GM21825 (cell line): ENCODE measurements around the gene ASTL.
"Not testable (repeated sequence)": the region's sequence is repeated elsewhere in the genome, so short reads cannot be mapped to it uniquely, and the experiment has no call there.

Experiments
- ATAC-seq: cut with Tn5 transposase; IDR thresholded peaks from one replicate; pipeline ENCODE4 v1.9.1; 2021; ENCODE audit warnings: mild to moderate bottlenecking, moderate library complexity; ENCODE audit not compliant: unreplicated experiment

The ASTL gene

GRCh38 chr2:96138179-96139145 lies at the start of gene ASTL:
ASTL (minus strand) TSS chr2:96138502; CDS start chr2:96138436, 66 bp downstream.
- ATAC-seq: peak; percentile 28

- ATAC-seq: no peak
Measured at GRCh38 chr2:96186562-96186961, 48.3 kb upstream of the ASTL start.

GRCh38 chr2:96185516-96185915 lies 47.2 kb upstream of the ASTL start:
- ATAC-seq: no peak

GRCh38 chr2:96184989-96185388 lies 46.7 kb upstream of the ASTL start:
- no peak for ATAC-seq

- ATAC-seq: no peak
Measured at GRCh38 chr2:96184188-96184587, 45.9 kb upstream of the ASTL start.

- no peak for ATAC-seq
Measured at GRCh38 chr2:96181529-96181928, 43.2 kb upstream of the ASTL start.

GRCh38 chr2:96180521-96180920 lies 42.2 kb upstream of the ASTL start:
- ATAC-seq: no peak

- ATAC-seq: no peak
Measured at GRCh38 chr2:96180002-96180401, 41.7 kb upstream of the ASTL start.

- ATAC-seq: no peak
Measured at GRCh38 chr2:96176661-96177060, 38.4 kb upstream of the ASTL start.

- ATAC-seq: no peak
Measured at GRCh38 chr2:96175951-96176350, 37.6 kb upstream of the ASTL start.

- peak; percentile 68 for ATAC-seq
Measured at GRCh38 chr2:96174251-96175144, 36.2 kb upstream of the ASTL start.

GRCh38 chr2:96171831-96172230 lies 33.5 kb upstream of the ASTL start:
- no peak for ATAC-seq

GRCh38 chr2:96170626-96171025 lies 32.3 kb upstream of the ASTL start:
- ATAC-seq: no peak

GRCh38 chr2:96169868-96170507 lies 31.7 kb upstream of the ASTL start:
- no peak for ATAC-seq

- ATAC-seq: no peak
Measured at GRCh38 chr2:96167407-96168013, 29.2 kb upstream of the ASTL start.

GRCh38 chr2:96164459-96165184 lies 26.3 kb upstream of the ASTL start:
- peak; percentile 62 for ATAC-seq

GRCh38 chr2:96163768-96164429 lies 25.6 kb upstream of the ASTL start:
- ATAC-seq: peak; percentile 53

- ATAC-seq: no peak
Measured at GRCh38 chr2:96163415-96163767, 25.1 kb upstream of the ASTL start.

GRCh38 chr2:96161898-96162297 lies 23.6 kb upstream of the ASTL start:
- no peak for ATAC-seq

GRCh38 chr2:96160366-96160765 lies 22.1 kb upstream of the ASTL start:
- ATAC-seq: not testable (repeated sequence)
